ENCODE results near the gene TTLL11. TPM values are rescaled to one million over a fixed set of nuclear protein-coding genes. Genes with fewer than 3 reads are reported as not detected.

Gene TTLL11
- total RNA-seq, 1 experiment from 2014 or later: 8.8 TPM

DNA sequence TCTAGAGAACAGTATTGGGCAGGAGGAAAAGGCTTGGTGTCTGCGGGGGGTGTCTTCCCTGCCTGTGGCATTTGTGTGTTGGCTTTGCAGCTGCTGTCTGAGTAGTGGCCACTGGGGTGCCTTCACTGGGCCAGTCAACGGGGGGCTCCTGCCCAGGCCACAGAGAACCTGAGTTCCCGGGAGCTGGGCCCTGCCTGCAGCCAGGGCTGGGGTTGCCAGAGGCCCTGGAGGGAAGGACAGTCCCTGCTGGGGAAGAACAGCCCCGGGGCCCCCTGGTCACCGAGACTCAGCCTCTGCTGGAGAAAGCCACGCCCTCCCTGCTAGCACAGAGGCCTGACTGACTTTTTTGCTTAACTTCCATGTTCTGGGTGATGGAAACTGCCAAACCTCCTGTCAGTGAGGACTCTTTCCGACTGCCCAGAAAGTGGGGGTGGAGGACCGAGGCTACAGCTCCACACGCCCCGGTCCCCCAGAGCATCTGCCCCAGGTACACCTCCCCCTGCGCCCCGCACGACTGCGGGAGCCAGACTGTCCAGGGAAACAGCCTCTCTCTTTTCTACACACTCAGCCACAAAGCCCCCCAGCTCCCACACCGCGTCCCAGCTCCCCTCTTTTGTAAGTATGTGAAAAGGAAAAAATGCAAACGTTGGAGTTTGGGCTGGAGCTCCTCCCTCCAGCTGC is 308.2 kb downstream of the TTLL11 start:
- H3K9me3 ChIP-seq (replicated peaks): no peaks in the 10 kb centered on the region
- no peaks in the 10 kb centered on the region for H3K4me1 ChIP-seq
- H3K27ac ChIP-seq: no peak overlapping the region
- no peak overlapping the region for H3K4me3 ChIP-seq
- H3K27me3 ChIP-seq: no peaks in the 10 kb centered on the region
- H3K36me3 ChIP-seq: 0 out of 2 replicates have a peak, but pooled peaks cover 5% of the 10 kb centered on the region
- no peak for DNase-seq

DNA sequence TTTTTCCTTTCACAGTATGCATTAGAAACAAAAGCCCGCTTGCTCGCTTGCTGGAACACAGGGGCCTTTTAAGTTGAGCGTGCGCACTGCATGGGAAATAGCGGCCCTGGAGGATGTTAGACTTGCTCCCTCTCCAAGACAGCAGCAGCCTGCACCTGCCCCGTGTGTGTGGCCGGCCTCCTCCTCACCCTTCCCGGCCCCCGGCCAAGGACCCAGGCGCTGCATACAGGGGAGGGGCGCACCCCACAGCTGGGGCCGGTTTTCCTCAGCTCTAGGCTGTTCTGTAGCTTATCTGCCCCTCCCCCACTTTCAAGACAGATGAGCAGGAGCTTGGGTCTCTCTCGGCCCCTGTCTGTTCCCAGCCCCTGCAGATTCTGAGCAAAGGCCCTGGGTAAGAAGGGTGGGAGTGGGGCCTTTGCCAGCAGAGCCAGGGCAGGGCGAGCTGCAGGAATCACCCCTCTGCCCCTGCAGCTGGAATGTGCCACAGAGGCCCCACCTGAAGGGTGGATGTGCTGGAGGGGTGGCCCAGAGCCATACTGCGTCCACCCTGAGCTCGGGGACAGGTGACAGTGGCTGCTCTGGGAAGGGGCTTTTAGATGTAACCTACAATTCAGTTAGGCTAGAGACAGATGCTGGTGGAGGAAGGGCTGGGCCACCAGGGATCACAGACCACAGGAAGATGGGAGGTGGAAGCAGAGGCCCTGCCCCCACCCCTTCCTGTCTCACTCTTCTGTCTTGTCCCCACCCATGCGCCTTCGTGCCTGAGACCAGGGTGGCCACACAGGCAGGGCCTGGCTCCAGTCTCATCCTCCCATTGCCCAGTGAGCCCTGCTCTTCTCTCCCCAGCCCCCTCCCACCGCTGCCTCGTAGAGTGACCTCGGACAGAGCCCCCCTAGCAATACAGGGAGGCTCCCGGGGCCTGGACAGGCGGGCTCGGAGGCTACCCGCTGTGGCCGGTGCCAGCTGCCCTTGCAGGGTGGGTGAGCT is 309.3 kb downstream of the TTLL11 start:
- Histone ChIP-seq H3K36me3 (peaks cover 5% of the 10 kb centered on the region; the same call in 1 of the 2 replicates), H3K9me3 (replicated peaks) (no peaks in the 10 kb centered on the region), H3K4me3 (no peak overlapping the region), H3K4me1 (no peaks in the 10 kb centered on the region), H3K27ac (no peak overlapping the region), H3K27me3 (no peaks in the 10 kb centered on the region)
- DNase-seq: peak in 1 of 2 experiments; percentile 1

GRCh38 chr9:121783111-121783510 is 310.0 kb downstream of the TTLL11 start:
- H3K4me1 ChIP-seq: no peaks in the 10 kb centered on the region
- H3K4me3 ChIP-seq: no peak overlapping the region
- H3K9me3 ChIP-seq (replicated peaks): no peaks in the 10 kb centered on the region
- H3K27me3 ChIP-seq: no peaks in the 10 kb centered on the region
- peaks cover 5% of the 10 kb centered on the region; the same call in 1 of the 2 replicates for H3K36me3 ChIP-seq
- H3K27ac ChIP-seq: no peak overlapping the region
- DNase-seq: peak in 1 of 2 experiments; percentile 0

GRCh38 chr9:121782514-121783110 is 310.5 kb downstream of the TTLL11 start:
- no peaks in the 10 kb centered on the region for H3K4me1 ChIP-seq
- peak in 1 of 2 experiments; percentile 1 for DNase-seq
- no peaks in the 10 kb centered on the region for H3K27me3 ChIP-seq
- no peak overlapping the region for H3K4me3 ChIP-seq
- H3K36me3 ChIP-seq: peaks cover 5% of the 10 kb centered on the region; the same call in 1 of the 2 replicates
- H3K27ac ChIP-seq: no peak overlapping the region
- no peaks in the 10 kb centered on the region for H3K9me3 ChIP-seq (replicated peaks)

- no peak overlapping the region for H3K4me3 ChIP-seq
- no peak overlapping the region for H3K27ac ChIP-seq
- no peaks in the 10 kb centered on the region for H3K4me1 ChIP-seq
- no peaks in the 10 kb centered on the region for H3K27me3 ChIP-seq
- no peaks in the 10 kb centered on the region for H3K9me3 ChIP-seq (replicated peaks)
- DNase-seq: no peak
- peaks cover 5% of the 10 kb centered on the region; the same call in 1 of the 2 replicates for H3K36me3 ChIP-seq
Measured at GRCh38 chr9:121781701-121782464, 311.2 kb downstream of the TTLL11 start.

DNA sequence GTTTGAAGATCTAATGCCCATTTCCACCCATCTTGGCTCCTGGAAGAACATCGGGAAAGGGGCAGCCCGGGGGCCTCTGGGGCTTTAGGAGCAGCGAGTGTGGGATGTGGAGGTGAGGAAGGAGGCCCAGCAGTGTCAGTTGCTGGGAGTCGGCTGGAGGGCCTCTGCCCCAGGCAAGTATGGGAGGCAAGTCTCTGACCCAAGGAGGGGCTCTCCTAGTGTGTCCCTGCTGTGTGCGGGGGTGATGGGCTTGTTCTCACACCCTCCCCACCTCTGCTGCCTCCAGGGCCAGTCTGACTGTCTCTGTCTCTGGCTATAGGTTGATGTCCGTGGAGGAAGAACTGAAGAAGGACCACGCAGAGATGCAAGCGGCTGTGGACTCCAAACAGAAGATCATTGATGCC is 312.0 kb downstream of the TTLL11 start:
- Histone ChIP-seq H3K4me3 (no peak overlapping the region), H3K27me3 (no peaks in the 10 kb centered on the region), H3K27ac (no peak overlapping the region), H3K36me3 (peaks cover 5% of the 10 kb centered on the region; the same call in 1 of the 2 replicates), H3K4me1 (no peaks in the 10 kb centered on the region), H3K9me3 (replicated peaks) (no peaks in the 10 kb centered on the region)
- peak in 1 of 2 experiments; percentile 1 for DNase-seq

DNA sequence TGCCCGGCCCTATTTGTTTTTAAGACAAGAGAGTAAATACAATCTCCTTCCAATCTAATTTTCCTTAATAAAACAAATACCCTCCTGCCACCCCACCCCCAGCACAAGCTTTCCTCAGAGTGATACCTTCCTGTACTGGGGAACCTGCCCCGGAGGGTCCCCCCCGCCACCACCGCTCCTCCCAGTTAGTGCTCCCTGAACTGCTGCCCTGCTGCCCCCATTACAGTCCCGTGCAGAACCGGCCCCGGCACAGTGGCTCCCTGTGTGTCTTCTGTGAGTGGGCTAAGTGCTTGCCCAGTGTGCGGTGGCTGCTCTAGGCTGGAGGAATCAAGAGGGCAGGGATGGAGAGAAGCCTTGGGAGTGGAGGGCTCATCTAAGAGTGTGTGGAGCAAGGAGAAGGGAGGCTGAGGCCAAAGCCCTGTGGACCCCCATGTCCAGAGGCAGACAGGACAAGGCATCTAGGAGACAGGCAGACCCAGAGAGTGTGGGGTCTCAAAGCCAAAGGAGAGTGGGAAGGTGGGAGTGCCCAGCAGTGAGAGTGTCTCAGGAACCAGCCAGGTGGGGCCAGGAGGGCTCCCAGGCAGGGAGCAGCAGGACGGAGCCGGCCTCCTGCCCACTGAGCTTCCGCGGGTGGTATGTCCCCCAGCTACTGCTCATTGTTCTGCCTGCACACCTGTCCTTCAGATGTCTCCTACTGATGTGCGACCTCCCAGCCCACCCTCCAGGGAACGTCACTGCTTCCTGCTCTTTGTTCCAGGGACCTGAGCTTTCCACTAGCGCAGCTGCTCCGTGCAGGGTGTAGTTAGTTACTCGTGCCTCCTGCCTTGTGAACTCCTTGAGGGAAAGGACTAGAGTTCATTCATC is 312.7 kb downstream of the TTLL11 start:
- peak; percentile 10 to 39 for DNase-seq
- H3K27me3 ChIP-seq: no peaks in the 10 kb centered on the region
- no peaks in the 10 kb centered on the region for H3K9me3 ChIP-seq (replicated peaks)
- peaks cover 5% of the 10 kb centered on the region; the same call in 1 of the 2 replicates for H3K36me3 ChIP-seq
- H3K4me3 ChIP-seq: no peak overlapping the region
- no peak overlapping the region for H3K27ac ChIP-seq
- no peaks in the 10 kb centered on the region for H3K4me1 ChIP-seq

DNA sequence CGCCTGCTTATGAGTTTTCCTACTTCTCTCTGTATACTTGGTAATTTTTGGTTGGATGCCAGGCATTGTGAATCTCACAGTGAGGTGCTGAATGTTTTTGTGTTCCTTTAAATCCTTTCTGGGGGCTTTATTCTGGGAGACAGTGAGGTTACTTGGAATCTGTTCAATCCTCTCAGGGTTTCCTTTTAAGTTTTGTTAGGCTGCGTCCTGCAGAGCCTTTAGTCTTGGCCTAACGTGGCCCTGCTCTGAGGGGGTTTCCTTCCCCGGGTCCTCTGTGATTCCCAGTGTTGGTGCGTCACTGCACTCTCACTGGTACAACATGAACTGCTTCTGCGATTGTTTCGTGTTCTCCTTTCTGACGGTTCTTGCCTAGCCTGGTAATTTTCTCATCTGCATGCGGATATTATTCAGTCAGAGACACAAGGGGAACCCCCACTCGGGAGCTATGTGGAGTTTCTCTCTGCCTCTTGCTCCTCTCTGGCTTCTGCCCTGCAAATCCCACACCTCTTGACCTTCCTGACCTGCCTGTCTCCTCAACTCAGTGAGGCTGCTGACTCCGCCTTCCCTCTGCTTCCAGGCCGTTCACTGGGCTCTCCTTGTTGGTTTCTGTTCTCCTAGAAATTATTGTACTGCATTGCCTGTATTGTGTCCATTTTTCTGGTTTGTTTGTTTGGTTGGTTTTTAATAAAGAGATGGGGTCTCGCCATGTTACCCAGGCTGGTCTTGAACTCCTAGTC is 313.6 kb downstream of the TTLL11 start:
- Histone ChIP-seq H3K36me3 (peaks cover 5% of the 10 kb centered on the region; the same call in 1 of the 2 replicates), H3K27ac (no peak overlapping the region), H3K27me3 (no peaks in the 10 kb centered on the region), H3K9me3 (replicated peaks) (no peaks in the 10 kb centered on the region), H3K4me3 (no peak overlapping the region), H3K4me1 (no peaks in the 10 kb centered on the region)
- peak in 1 of 2 experiments; percentile 0 for DNase-seq

DNA sequence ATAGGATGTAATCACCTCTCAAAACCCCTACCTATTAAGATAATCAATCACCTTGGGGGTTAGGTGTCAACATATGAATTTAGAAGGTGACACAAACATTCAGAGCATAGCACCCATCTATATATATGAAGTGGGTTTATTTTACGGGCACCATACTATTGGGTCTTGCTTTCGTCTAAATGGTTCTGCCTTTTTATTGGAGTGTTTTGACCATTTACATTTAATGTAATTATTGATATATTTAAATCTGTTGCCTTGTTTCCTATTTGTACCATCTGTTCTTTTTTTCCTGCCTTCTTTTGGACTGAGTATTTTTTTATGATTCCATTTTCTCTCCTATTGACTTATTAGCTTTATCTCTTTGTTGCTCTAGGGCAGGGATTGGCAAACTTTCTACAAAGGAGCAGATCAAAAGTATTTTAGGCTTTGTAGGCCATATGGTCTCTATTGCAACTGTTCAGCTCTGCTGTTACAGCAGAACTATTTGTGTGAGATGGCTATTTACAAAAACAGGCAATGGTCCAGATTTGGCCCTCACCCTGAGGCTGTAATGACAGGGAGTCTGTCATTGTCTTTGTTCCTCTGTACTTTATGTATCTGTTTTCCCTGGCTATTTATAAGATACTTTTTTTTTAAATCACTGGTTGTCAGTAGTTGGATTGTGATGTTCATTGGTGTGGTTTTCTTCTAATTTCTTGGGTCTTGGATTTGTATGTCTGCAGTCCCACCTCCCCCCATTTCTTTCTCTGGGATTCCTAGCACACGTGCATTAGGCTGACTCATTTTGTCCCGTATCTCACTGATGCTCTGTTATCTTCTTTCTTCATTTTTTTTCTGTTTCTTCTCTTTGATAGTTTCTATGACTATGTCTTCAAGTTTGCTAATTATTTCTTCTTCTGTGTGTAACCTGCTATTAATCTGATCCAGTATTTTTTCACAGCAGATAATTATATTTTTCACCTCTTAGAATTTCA is 314.6 kb downstream of the TTLL11 start:
- no peak overlapping the region for H3K4me3 ChIP-seq
- H3K36me3 ChIP-seq: peaks cover 5% of the 10 kb centered on the region; the same call in 1 of the 2 replicates
- H3K4me1 ChIP-seq: no peaks in the 10 kb centered on the region
- H3K27ac ChIP-seq: no peak overlapping the region
- no peaks in the 10 kb centered on the region for H3K9me3 ChIP-seq (replicated peaks)
- no peaks in the 10 kb centered on the region for H3K27me3 ChIP-seq
- DNase-seq: no peak

DNA sequence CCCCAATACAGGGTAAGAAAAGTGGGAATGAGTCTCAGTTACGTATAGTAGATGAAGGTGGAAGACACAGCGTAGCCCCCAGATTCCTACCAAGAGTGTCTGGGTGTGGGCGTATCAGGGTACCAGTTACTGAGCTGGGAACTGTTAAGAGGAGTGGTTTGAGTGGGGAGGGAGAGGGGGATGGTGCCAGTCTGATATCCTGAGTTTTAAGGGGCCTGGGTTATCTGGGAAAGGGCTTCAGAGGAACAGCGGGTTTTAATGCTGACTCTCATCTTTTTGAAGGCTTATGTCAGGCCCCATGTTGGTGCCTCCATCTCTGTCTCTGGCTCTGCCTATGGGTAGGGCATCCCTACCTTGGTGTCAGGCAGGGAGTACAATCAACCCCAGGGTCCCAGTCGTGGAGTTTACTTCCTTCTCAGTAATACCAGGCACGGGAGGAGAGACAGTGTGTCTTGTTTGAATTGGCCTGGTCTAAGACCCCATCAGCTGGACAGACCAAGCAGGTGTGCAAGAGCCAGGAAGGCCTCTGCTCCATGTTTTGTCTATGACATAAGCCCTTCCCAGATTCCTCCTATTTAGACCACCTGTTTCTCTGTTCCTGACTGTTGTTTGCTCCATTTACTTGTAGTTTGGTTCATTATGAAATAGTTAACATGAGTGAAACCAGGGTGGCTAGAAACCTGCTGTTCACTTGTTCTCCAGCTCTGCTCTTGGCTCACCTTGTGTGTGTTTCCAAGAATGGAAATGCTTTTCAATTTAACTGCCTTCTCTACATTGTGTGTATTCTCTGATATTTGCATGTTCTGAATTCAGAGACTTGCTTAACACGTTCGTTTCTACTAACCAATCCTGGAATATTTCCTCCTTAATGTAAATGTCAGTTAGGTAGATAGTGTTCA is 316.1 kb downstream of the TTLL11 start:
- peaks cover 5% of the 10 kb centered on the region; the same call in 1 of the 2 replicates for H3K36me3 ChIP-seq
- H3K9me3 ChIP-seq (replicated peaks): no peaks in the 10 kb centered on the region
- H3K27me3 ChIP-seq: no peaks in the 10 kb centered on the region
- H3K27ac ChIP-seq: no peak overlapping the region
- DNase-seq: no peak
- H3K4me1 ChIP-seq: no peaks in the 10 kb centered on the region
- no peak overlapping the region for H3K4me3 ChIP-seq

GRCh38 chr9:121776001-121776738 is 316.9 kb downstream of the TTLL11 start:
- H3K36me3 ChIP-seq: peaks cover 2% of the 10 kb centered on the region; the same call in 1 of the 2 replicates
- DNase-seq: no peak
- H3K9me3 ChIP-seq (replicated peaks): no peaks in the 10 kb centered on the region
- H3K4me1 ChIP-seq: no peaks in the 10 kb centered on the region
- no peak overlapping the region for H3K4me3 ChIP-seq
- H3K27ac ChIP-seq: no peak overlapping the region
- no peaks in the 10 kb centered on the region for H3K27me3 ChIP-seq

All from SJCRH30 (cell line).